GM12872 (cell line): ENCODE measurements around the gene C1orf35.

Experiments used
- TF ChIP-seq, protein P1 (sequence below): IDR thresholded peaks from 3 replicates; pipeline ENCODE4 v1.5.1; 2011; ENCODE audit warnings: low read depth, mild to moderate bottlenecking, low read length, moderate library complexity; ENCODE audit not compliant: insufficient read depth

C1orf35 gene

DNA sequence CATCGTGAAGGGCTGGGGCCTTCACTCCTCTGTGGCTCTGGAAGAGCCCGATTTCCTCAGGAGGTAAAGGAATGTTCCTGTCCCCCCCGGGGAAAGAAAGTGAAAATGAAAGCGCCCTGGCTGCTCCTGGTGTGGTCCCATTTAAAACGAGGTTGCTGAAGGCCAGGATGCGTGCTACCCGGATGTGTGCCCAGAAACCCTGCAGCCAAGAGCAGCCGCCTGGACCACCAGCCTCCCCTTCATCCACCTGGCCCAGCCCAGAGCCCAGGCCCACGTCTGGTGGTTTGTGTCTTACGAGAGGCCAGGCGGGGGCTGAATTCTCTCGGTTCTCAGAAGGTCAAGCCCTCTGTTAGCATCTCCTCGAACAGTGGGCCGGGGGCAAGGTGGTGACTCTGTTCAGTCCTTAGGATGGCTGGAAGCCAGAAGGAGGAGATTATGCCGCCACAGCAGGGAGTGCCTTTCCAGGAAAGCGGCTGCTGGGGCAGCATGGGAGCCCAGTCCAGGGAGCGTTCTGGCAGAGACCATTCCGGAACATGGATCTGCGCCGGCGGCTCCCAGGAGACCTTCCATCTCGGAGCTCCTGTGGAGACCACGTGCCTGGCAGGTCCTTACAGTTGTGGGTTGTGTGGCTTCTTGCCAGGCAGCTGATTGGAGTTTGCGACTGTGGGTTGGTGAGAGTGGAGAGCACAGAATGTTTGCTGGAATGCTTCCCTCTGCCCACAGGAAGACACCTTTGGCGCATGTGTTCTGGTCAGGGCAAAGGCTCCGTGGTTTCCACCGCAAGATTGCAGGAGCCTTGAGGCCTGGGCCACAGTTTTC is 38.3 kb upstream of the C1orf35 start:
- TF ChIP-seq, protein P1, sequence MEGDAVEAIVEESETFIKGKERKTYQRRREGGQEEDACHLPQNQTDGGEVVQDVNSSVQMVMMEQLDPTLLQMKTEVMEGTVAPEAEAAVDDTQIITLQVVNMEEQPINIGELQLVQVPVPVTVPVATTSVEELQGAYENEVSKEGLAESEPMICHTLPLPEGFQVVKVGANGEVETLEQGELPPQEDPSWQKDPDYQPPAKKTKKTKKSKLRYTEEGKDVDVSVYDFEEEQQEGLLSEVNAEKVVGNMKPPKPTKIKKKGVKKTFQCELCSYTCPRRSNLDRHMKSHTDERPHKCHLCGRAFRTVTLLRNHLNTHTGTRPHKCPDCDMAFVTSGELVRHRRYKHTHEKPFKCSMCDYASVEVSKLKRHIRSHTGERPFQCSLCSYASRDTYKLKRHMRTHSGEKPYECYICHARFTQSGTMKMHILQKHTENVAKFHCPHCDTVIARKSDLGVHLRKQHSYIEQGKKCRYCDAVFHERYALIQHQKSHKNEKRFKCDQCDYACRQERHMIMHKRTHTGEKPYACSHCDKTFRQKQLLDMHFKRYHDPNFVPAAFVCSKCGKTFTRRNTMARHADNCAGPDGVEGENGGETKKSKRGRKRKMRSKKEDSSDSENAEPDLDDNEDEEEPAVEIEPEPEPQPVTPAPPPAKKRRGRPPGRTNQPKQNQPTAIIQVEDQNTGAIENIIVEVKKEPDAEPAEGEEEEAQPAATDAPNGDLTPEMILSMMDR, result no peak

DNA sequence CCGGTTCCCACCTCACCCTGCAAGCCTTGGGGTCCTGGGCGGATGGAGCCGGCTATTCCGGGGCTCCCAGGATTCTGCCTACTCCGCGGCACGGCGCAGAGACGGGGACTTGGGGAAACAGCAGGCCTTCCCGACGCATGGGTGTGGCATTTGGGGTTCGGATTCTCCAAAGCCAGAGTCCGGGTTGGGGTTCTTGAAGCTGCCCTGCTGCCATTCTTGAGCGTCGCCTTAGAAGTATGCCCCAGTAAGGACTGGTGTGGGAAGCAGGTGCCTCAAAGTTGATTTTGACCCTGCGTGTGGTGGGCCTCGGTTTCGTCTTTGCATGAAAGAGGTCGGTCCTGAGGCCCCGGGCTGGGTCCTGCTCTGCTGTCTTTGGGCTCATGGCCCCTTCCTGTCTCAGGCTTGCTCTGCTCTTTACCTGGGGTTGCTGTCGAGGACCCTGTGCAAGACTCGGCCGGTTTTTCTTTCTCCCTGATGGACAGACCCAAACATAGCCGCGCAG is 37.6 kb upstream of the C1orf35 start:
- TF ChIP-seq, protein P1, result no peak

DNA sequence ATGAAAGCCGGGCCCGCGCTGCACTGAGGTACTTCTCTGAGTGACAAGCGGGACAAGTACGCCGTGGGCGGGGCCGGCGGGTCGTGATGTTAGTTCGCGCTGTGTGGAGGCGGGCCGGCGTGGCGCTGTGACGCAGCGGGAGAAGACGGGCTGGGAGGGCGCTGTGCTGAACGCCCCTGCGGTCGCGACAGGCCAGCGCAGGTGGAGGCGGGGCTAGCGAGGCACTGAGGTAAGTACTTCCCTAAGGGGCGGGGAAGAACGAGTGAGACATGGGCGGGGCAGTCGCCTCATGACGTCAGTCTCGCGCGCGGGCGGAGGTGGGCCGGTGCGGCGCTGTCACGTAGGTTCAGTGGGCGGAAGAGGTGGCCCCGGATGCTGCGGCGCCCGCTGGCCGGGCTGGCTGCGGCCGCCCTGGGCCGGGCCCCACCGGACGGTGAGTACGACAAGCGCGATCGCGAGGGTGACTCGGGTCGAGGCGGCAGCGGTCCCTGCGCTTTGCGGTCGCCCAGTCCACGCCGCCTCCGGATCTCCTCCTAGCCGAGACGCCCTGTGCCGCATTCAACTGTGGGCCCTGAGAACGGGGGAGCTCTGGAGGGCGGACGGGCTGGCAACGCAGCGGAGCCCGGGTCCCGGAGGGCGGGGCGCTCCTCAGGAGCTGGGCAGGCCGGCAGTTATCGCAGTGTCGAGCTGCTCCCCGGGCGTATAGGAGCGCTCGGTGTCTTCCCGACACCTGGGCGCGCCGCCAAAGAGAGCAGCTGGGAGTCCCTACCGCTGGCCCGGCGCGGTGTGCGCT is 37.0 kb upstream of the C1orf35 start, which contains the start of gene GUK1:
Gene GUK1, plus strand, starts transcription at position 349 of the 793 bp plus-strand sequence. Its CDS starts 24 bp downstream, at position 373.
- TF ChIP-seq, protein P1, result no peak

DNA sequence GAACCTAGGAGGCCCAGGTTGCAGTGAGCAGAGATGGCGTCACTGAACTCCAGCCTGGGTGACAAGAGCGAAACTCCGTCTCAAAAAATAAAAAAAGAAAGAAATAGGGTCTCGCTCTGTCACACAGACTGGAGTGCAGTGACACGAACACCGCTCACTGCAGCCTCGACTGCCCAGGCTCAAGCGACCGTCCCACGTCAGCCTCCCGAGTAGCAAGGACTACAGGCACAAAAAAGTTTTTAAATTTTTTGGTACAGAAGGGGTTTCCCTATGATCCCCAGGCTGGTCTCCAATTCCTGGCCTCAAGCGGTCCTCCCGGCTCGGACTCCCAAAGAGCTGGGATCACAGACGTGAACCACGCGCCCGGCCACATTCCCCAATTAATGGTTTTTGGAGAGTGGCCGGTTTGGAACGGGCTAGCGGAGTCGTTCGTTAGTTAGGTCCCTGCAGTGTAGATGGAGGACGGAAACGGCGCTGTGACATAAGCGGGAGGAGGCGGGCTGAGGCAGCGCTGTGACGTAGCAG is 36.3 kb upstream of the C1orf35 start:
- TF ChIP-seq, protein P1, result no peak

DNA sequence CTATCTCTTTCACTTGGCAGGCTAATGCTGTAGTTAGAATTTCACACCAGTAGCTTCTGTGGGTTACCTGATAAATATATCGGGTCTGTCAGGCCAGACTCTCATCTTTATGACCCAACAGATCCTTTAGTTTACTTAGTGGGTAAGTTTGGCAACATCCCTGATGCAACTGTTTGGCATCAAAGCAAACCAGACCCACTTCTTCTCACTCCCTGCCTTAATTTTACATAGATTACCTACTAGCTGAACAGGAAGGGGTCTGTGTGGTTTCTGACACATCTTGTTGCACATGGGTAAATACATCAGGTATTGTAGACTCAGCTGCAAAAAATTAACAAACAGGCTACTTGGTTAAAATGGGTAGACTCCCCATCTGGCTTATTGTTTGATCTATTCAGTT is 33.8 kb upstream of the C1orf35 start:
- TF ChIP-seq, protein P1, result no peak

DNA sequence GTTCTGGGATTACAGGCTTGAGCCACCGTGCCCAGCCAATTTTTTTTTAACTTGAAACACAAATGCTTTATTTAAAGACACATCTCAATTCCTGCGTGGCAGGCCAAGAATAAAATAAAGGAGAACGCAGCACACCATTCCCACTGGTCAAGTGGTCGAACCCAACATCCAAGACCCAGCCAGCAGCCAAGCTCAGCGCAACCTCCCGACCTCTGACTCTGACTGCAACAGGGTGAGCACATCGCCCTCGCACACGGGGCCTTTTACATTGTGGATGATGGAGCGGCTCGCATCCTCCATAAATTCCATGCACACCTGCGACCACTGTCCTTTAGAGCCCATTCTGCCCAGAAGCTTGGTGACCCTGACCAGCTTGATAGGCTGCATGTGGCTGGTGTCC is 31.5 kb upstream of the C1orf35 start:
- TF ChIP-seq, protein P1, result no peak

DNA sequence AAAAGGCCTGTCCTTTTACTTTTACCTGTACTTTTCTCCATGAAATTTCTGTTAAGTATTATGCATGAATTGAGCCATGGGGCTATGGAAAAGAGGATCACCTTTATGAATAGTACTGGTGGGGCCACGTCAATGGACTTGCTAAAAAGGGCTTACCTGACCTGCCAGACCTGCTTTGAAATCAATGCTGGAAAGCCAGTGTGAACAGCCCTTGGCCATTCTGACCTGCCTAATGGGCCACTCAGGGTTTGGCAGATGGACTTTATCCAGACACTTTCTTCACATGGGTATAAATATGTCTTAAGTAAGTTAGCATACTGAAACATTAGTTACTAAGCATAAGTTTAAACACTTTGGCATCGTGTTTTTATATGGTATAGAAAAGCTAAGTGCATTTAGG is 28.6 kb upstream of the C1orf35 start:
- TF ChIP-seq, protein P1, result no peak
